ENCODE data around the gene KLHDC3.

KLHDC3 gene

DNA sequence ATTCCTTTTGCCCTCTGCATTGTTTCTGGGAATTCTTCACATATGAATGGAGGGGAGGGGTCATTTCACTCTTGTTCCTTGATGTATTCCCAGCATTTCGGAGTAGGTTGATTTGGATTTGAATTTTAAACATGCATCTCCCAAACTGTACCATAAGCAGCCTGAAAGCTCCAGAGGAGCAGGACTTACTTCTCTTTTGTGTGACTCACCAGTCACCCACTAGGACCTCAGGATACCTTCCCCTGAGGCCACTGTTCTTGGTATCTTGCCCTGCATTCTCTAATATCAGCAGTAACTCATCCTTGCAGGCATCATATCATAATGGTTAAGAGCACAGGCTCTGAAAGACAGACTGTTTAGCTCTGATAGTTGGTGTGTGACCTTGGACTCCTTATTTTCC, 44.5 kb downstream of the KLHDC3 start:
- DNase-seq (ENCODE audit: low read depth in 2 of 2) = no peak

DNA sequence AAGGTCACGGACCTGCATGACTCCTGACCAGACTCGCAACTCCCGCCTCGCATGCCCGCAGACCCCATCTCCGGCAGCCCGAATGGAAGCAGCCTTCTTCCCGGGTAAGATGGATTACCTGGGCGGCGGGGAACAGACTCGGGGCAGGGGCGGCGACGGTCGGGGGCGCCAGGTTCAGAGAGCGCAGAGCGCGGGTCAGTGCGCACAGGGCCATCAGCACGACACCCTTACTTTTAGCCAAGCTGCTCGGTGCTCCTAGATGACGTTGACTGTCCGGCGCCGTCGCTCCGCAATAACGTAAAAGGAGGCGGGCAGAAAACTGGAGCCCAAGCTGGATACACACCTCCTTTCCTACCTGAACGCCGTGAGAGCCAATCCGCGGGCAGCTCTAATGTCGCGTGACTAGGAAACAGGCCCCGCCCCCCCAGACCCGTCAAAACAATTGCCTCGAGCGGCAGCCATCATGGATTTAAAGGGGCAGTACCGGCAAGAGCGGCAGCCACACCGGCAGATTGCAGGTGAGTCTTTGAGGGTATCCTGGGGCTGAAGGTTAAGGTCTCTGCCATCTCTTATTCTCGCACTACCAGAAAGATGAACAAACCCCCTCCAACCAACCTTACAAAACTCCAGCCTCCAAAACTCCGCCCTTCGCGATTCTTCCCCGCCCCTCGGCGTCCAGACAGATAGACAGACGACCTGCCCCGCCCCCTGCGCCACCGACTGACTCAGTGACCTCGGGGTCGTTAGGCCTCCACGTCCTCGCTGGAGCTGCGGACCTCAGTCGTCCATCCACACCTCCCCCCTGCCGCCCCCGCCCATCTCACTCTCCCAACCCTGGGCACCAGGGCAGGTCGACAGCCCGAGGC, 45.4 kb downstream of the KLHDC3 start, which contains the start of the genes KLC4 and MRPL2:
KLC4 (plus strand) TSS at position 464 of the 866 bp plus-strand sequence. CDS start 1,705 bp downstream, outside the sequence.
MRPL2 (minus strand) TSS at position 267 of the 866 bp plus-strand sequence; CDS start at position 214, 53 bp downstream.
- DNase-seq (ENCODE audit: low read depth in 2 of 2) = peak; percentile 97

DNA sequence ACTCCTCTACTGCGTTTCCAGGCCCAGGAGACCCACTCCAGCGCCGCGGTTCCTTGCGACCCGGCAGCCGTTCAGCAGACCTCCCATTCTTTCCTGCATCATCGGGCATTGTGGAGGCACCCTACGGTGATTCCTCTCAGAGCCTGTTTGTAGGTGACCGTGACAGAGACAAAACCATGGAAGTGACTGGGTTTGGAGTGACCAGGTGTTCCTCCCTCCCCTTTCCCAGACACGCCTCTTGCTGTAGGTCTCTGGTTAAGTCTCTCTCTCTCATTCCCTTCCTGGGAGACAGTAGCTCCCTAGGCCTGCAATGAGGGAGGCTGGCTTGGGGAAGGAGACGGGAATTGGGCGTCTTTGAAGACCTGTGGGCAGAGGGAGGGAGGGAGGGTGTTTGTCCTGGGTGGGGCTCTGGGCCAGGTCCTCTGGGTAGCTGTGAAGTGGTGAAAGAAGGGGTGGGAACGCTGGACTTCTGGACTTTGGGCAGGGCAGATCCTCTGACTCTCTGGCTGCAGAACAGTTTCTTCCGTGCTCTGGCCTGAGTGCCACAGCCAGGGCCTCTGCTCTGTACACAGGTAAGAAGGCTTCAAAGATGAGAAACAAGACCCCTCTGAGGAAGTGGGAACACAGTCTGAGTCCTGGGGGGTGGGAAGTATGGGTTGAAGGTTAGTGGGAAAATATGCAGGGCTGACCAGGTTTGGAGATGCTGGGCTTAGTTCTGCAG, 46.1 kb downstream of the KLHDC3 start:
- DNase-seq (ENCODE audit: low read depth in 2 of 2) = no peak

DNA sequence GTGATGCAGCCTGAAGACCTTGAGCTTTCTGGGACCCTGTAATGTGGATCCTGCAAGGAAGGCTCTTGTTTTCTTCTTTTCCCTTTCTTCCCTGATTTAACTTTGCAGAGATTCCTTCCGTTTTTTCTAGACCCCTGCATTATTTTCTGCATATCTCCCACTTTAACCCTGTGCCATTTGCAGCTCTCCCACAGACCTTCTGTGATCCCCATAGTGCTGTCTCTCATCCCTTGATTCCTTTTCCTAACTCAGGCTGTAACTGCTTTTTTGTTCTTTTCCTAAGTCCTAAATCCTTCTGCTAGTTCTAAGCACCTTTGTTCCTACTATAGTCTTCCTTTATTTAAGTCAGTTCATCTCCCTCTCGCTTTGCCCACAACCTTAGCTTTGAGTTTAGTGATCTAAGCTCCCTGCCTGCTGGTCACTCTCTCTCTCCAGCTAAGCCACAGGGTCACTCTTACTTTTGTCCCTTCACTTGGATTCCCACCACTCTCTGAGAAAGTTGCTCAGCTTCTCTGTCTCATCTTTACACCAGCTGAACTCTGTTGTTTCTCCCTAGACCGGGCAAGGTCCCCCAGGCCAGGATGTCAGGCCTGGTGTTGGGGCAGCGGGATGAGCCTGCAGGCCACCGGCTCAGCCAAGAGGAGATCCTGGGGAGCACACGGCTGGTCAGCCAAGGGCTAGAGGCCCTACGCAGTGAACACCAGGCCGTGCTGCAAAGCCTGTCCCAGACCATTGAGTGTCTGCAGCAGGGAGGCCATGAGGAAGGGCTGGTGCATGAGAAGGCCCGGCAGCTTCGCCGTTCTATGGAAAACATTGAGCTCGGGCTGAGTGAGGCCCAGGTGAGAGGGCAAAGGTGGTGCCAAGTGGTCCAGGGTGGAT, 46.9 kb downstream of the KLHDC3 start:
- DNase-seq (ENCODE audit: low read depth in 2 of 2) = no peak

DNA sequence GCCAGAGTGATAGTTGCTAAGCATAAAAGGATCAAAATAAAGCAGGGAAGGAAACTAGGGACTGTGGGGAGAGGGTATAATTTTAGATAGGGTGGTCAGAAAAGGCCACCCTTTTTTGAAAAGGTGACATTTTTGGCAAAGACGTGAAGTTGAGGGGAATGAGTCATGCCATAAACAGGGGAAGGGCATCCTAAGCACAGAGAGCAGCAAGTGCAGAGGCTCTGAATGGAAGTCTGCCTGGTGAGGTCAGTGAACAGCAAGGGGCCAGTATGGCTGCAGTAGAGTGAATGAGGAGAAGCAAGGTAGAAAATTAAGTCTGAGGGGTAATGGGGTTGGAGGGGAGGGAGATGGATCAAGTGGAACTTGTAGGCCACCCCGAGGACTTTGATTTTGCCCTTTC, 47.8 kb downstream of the KLHDC3 start:
- no peak for DNase-seq (ENCODE audit: low read depth in 2 of 2)

DNA sequence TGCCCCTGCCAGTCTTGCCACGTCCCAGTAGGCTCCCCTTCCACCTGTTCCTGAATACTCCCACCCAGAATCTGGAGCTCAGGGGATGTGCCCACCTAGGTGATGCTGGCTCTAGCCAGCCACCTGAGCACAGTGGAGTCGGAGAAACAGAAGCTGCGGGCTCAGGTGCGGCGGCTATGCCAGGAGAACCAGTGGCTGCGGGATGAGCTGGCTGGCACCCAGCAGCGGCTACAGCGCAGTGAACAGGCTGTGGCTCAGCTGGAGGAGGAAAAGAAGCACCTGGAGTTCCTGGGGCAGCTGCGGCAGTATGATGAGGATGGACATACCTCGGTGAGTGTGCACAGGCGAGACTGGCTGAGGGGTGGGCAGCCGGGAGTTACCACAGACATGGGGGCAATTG, 48.8 kb downstream of the KLHDC3 start:
- DNase-seq (ENCODE audit: low read depth in 2 of 2) = no peak

DNA sequence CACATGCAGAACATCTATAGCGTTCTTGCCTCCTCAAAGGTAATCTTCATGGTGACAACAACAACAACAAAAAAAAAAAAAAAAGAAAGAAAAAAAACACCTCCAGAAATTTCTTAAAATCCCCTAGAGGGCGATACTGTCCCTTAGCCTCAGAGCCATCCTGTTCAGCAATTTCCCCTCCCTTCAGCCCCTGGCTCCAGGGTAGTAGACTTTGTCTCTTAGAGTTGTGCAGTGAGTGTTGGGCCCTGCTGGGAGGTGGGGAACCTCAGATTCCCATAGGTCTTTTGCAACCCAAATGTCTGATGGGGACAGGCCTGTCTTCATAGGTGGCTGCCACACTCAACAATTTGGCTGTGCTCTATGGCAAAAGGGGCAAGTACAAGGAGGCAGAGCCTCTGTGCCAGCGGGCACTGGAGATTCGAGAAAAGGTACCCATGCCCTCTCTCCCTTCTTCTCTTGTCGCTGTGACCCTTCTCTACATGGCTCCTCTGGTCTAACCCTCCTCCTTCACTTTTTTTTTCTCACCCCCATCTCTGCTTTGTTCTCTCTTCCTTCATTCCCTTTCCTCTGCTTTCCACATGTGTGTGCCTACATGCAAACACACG, 56.1 kb downstream of the KLHDC3 start:
- DNase-seq (ENCODE audit: low read depth in 2 of 2) = no peak

All from stimulated activated CD4-positive, alpha-beta T cell treated with anti-CD3 and anti-CD28 coated beads, Interleukin-4, amount 100 ng/mL, for 48 hours (primary cell).